Measurements from ENCODE around the gene CDC73. TPM values are rescaled to one million over a fixed set of nuclear protein-coding genes. Genes with fewer than 3 reads are reported as not detected.

CDC73 gene
- total RNA-seq, 1 donor from 2014 or later: 71.1 TPM

DNA sequence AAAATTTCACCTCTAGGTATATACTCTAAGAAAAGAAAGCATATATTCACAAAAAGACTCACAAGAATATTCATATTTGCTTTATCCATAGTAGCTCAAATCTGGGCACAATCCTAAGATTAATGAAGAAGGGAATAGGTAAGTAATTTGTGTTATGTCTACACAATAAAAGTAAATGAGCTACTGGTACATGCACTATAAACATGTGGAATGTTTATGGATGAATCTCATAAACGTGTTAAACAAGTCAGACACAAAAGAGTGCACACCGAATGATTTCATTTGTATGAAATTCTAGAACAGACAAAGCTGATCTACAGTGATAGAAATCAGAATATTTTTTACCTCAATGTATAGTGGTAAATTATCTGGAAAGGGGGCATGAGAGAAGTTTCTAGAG, 179.9 kb downstream of the CDC73 start:
- Mint-ChIP-seq H3K4me1 (peaks cover 5% of the 10 kb centered on the region), H3K27ac (no peak overlapping the region), H3K36me3 (peaks cover 3% of the 10 kb centered on the region), H3K4me3 (no peak overlapping the region), H3K9me3 (peaks cover 15% of the 10 kb centered on the region), H3K27me3 (ENCODE audit: low read depth) (no peaks in the 10 kb centered on the region)
- no peak for DNase-seq (ENCODE audit: low spot score in 2 of 2, unreplicated experiment in 2 of 2)
- TF ChIP-seq, protein P1, sequence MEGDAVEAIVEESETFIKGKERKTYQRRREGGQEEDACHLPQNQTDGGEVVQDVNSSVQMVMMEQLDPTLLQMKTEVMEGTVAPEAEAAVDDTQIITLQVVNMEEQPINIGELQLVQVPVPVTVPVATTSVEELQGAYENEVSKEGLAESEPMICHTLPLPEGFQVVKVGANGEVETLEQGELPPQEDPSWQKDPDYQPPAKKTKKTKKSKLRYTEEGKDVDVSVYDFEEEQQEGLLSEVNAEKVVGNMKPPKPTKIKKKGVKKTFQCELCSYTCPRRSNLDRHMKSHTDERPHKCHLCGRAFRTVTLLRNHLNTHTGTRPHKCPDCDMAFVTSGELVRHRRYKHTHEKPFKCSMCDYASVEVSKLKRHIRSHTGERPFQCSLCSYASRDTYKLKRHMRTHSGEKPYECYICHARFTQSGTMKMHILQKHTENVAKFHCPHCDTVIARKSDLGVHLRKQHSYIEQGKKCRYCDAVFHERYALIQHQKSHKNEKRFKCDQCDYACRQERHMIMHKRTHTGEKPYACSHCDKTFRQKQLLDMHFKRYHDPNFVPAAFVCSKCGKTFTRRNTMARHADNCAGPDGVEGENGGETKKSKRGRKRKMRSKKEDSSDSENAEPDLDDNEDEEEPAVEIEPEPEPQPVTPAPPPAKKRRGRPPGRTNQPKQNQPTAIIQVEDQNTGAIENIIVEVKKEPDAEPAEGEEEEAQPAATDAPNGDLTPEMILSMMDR (IDR thresholded peaks at IDR 0.05; ENCODE audit: unreplicated experiment): no peak

DNA sequence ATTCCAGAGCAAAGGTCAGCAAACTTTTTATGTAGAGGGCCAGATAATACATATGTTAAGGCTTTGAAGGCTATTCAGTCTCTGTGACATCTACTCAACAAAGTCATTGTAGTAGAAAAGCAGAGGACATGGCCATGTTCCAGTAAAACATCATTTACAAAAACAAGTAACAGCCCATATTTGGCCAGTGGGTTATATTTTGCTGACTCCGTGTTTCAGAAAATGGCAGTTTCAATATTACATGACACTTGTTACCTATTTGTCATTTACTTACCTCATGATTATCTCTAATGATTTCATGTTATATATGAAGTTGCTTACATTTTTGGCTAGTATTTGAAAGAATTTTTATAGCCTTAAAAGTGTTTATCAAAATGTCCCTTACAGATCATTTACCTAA, 182.0 kb downstream of the CDC73 start:
- Mint-ChIP-seq H3K9me3 (peaks cover 3% of the 10 kb centered on the region), H3K4me1 (peaks cover 5% of the 10 kb centered on the region), H3K27me3 (ENCODE audit: low read depth) (no peaks in the 10 kb centered on the region), H3K4me3 (no peak overlapping the region), H3K27ac (no peak overlapping the region), H3K36me3 (no peaks in the 10 kb centered on the region)
- no peak for DNase-seq (ENCODE audit: low spot score in 2 of 2, unreplicated experiment in 2 of 2)
- TF ChIP-seq, protein P1 (IDR thresholded peaks at IDR 0.05; ENCODE audit: unreplicated experiment): no peak

Small RNA genes lying within 50 kb of the gene (microRNA-seq; reads per million reads assigned to microRNA genes)
- gene MIR1278: 0.88 reads per million

Other genes starting within 250 kb of the CDC73 start
- gene UCHL5, start 62.7 kb upstream of the CDC73 start, total RNA-seq: 27.1 to 29.7 TPM (median 29.0 TPM) in 3 replicates
- 103 to 107 TPM (median 104 TPM) in 3 replicates for gene RO60, start 62.4 kb upstream of the CDC73 start, total RNA-seq
- 8.9 to 10.4 TPM (median 10.3 TPM) in 3 replicates for gene GLRX2, start 16.6 kb upstream of the CDC73 start, total RNA-seq
- 5.4 to 5.8 TPM (median 5.7 TPM) in 3 replicates for gene B3GALT2, start 64.6 kb downstream of the CDC73 start, total RNA-seq